WTC11 (cell line): ENCODE results near the gene ATP8B4. TPM values are rescaled to one million over a fixed set of nuclear protein-coding genes. Genes with fewer than 3 reads are reported as not detected.

Source experiments
- ATAC-seq: fragments of 200-7000 bp; cut with Tn5 transposase; 2 replicates; pipeline ENCODE4 v1.10.0; 2021; ENCODE audit warnings: mild to moderate bottlenecking, moderate library complexity
- CTCF ChIA-PET: fragments of 300-600 bp; sonication (Branson Sonifier 250); formaldehyde crosslinking; loops from one replicate; lab custom pipeline; 2021; ENCODE audit warnings: antibody characterized with exemption; lab: Charles Lee
- POLR2A ChIA-PET: fragments of 350-600 bp; sonication (Branson Sonifier 250); formaldehyde crosslinking; loops from one replicate; lab custom pipeline; 2021; ENCODE audit warnings: antibody characterized with exemption; lab: Charles Lee
- DNase-seq: peaks from one replicate; pipeline ENCODE4 v3.0.0; 2021; ENCODE audit warnings: low spot score
- H3K27ac Mint-ChIP-seq: 2 replicates; pipeline ENCODE4 v1.8.0; 2021; ENCODE audit warnings: mixed read lengths
- H3K27me3 Mint-ChIP-seq: 2 replicates; pipeline ENCODE4 v1.8.0; 2021; ENCODE audit warnings: low read depth, mild to moderate bottlenecking, moderate library complexity, mixed read lengths
- H3K36me3 Mint-ChIP-seq: 2 replicates; pipeline ENCODE4 v1.8.0; 2021; ENCODE audit warnings: mixed read lengths
- H3K4me1 Mint-ChIP-seq: 2 replicates; pipeline ENCODE4 v1.8.0; 2022; ENCODE audit warnings: mixed read lengths
- H3K4me3 Mint-ChIP-seq: 2 replicates; pipeline ENCODE4 v1.8.0; 2021; ENCODE audit warnings: mild to moderate bottlenecking, moderate library complexity, mixed read lengths
- H3K9me3 Mint-ChIP-seq: 2 replicates; pipeline ENCODE4 v1.8.0; 2021; ENCODE audit warnings: mixed read lengths
- AFF4 ChIP-seq: sonication (generic); formaldehyde crosslinking; IDR thresholded peaks from 2 replicates; pipeline ENCODE4 v1.8.1; 2023; ENCODE audit warnings: mild to moderate bottlenecking, missing genetic modification reagents, borderline replicate concordance
- FOXJ3 ChIP-seq: sonication (generic); formaldehyde crosslinking; IDR thresholded peaks from 2 replicates; pipeline ENCODE4 v1.9.0; 2021; ENCODE audit warnings: missing genetic modification reagents, mild to moderate bottlenecking, borderline replicate concordance
- GRHL2 ChIP-seq: fragments of 250-450 bp; sonication (Bioruptor Pico); IDR thresholded peaks from 2 replicates; pipeline ENCODE4 v1.8.0; 2022; ENCODE audit warnings: mild to moderate bottlenecking, moderate library complexity; ENCODE audit not compliant: insufficient replicate concordance, severe bottlenecking
- KAT7 ChIP-seq: sonication (generic); formaldehyde crosslinking; IDR thresholded peaks from 2 replicates; pipeline ENCODE4 v1.8.1; 2023; ENCODE audit warnings: missing genetic modification reagents, mild to moderate bottlenecking, borderline replicate concordance
- NR2C2 ChIP-seq: sonication (generic); formaldehyde crosslinking; IDR thresholded peaks from 2 replicates; pipeline ENCODE4 v1.8.0; 2022; ENCODE audit warnings: mild to moderate bottlenecking, missing genetic modification reagents
- PRDM15 ChIP-seq: sonication (generic); formaldehyde crosslinking; IDR thresholded peaks from 2 replicates; pipeline ENCODE4 v1.8.0; 2022; ENCODE audit warnings: missing genetic modification reagents
- SMAD3 ChIP-seq: sonication (generic); formaldehyde crosslinking; IDR thresholded peaks from 2 replicates; pipeline ENCODE4 v1.8.0; 2022; ENCODE audit warnings: missing genetic modification reagents, mild to moderate bottlenecking, borderline replicate concordance
- SOX15 ChIP-seq: fragments of 250-450 bp; sonication (Bioruptor Pico); IDR thresholded peaks from 2 replicates; pipeline ENCODE4 v1.9.0; 2021; ENCODE audit warnings: mild to moderate bottlenecking
- SP1 ChIP-seq: sonication (generic); formaldehyde crosslinking; conservative IDR thresholded peaks from 2 replicates; pipeline ENCODE4 v1.8.1; 2022; ENCODE audit warnings: missing genetic modification reagents
- TEAD4 ChIP-seq: sonication (generic); formaldehyde crosslinking; IDR thresholded peaks from 2 replicates; pipeline ENCODE4 v1.8.0; 2022; ENCODE audit warnings: mild to moderate bottlenecking, missing genetic modification reagents
- USF2 ChIP-seq: sonication (generic); formaldehyde crosslinking; IDR thresholded peaks from 2 replicates; pipeline ENCODE4 v1.8.1; 2023; ENCODE audit warnings: mild to moderate bottlenecking, missing genetic modification reagents, moderate library complexity
- ZNF138 ChIP-seq: sonication (generic); formaldehyde crosslinking; conservative IDR thresholded peaks from 2 replicates; pipeline ENCODE4 v1.8.1; 2022; ENCODE audit warnings: mild to moderate bottlenecking, moderate library complexity, missing genetic modification reagents
- ZNF219 ChIP-seq: sonication (generic); formaldehyde crosslinking; IDR thresholded peaks from 2 replicates; pipeline ENCODE4 v1.8.0; 2023; ENCODE audit warnings: missing genetic modification reagents, mild to moderate bottlenecking, borderline replicate concordance
- ZNF425 ChIP-seq: fragments of 250-450 bp; sonication (Bioruptor Pico); conservative IDR thresholded peaks from 2 replicates; pipeline ENCODE4 v1.9.0; 2021; ENCODE audit warnings: mild to moderate bottlenecking
- ZNF532 ChIP-seq: fragments of 250-450 bp; sonication (Bioruptor Pico); IDR thresholded peaks from 2 replicates; pipeline ENCODE4 v1.9.0; 2021; ENCODE audit warnings: mild to moderate bottlenecking, borderline replicate concordance
- total RNA-seq: library from RNA; stranded (reverse); gene quantifications from 3 replicates; pipeline ENCODE4 v1.2.3, GENCODE V29; 2021

Gene ATP8B4
- total RNA-seq, 1 experiment from 2014 or later, result 0.37 TPM

GRCh38 chr15:50138391-50138790 is 19.4 kb upstream of the ATP8B4 start:
- Mint-ChIP-seq H3K27ac (no peak overlapping the region), H3K4me3 (no peak overlapping the region), H3K4me1 (0 out of 2 replicates have a peak, but pooled peaks cover 3% of the 10 kb centered on the region), H3K9me3 (no peaks in the 10 kb centered on the region), H3K36me3 (no peaks in the 10 kb centered on the region), H3K27me3 (no peaks in the 10 kb centered on the region)
- DNase-seq (no peak), ATAC-seq (peak; percentile 34; the same call in 1 of the 2 replicates)
- TF ChIP-seq AFF4 (CRISPR knock-in tag) (no peak), ZNF219 (CRISPR knock-in tag) (no peak), ZNF532 (CRISPR knock-in tag) (no peak), NR2C2 (CRISPR knock-in tag) (no peak), ZNF425 (CRISPR knock-in tag) (no peak), USF2 (no peak), FOXJ3 (CRISPR knock-in tag) (no peak), ZNF138 (CRISPR knock-in tag) (no peak), PRDM15 (no peak), SMAD3 (CRISPR knock-in tag) (no peak), TEAD4 (CRISPR knock-in tag) (no peak), GRHL2 (CRISPR knock-in tag) (no peak), KAT7 (CRISPR knock-in tag) (no peak), SOX15 (no peak), SP1 (CRISPR knock-in tag) (no peak)
- ChIA-PET POLR2A (no interaction called here), CTCF (interaction anchor here (1.4 to 1.9 kb wide), 4 partner anchors 10 to 261 kb away, joined by 5 to 10 read pairs (median 8); partner anchors contain the start of gene ATP8B4)
